ENCODE data around the gene FGR.
"Not testable (repeated sequence)": the region's sequence is repeated elsewhere in the genome, so short reads cannot be mapped to it uniquely, and the experiment has no call there.

Gene FGR

DNA sequence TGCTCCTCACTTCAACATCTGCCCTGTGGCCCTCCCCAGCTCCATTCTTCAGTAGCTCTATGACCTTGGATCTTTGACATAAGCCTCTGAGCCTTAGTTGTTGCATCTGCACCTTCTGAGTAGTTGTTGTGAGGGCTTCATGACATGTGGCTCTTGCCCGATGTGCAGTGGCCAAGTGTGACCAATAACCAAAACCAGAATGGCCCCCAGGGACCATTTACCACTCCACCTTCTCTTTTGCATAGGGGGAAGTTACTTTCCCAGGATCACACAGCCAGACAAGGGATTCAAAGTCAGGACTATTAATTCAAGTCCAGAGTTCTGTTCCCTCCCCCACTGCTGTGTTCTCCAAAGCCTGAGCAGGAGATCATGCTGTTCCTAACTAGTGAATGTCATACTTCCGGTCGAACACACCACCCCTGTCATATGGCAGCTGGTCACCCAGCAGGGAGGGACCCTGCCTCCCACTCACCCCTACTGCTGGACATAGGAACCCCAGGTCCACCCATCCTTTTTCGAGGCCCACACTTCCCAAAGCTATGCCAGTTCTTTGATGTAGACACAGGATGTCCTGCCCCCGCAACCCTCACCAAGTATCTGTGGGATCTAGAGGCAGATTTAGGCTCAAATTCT lies 4.0 kb downstream of the FGR start:
- H3K36me3 ChIP-seq (ENCODE audit: control insufficient read depth, insufficient read depth, low read length), result no peaks in the 10 kb centered on the region
- H3K9ac ChIP-seq (ENCODE audit: low read depth, low read length), result no peak overlapping the region
- no peaks in the 10 kb centered on the region for H3K9me3 ChIP-seq (ENCODE audit: control insufficient read depth, insufficient read depth, low read length)
- no peak overlapping the region for H3K4me3 ChIP-seq (ENCODE audit: low read depth, low read length)
- H3K4me1 ChIP-seq (ENCODE audit: control insufficient read depth, insufficient read depth, low read length), result peaks cover 7% of the 10 kb centered on the region
- H3K27me3 ChIP-seq (ENCODE audit: control insufficient read depth, insufficient read depth, low read length), result peaks cover 34% of the 10 kb centered on the region

DNA sequence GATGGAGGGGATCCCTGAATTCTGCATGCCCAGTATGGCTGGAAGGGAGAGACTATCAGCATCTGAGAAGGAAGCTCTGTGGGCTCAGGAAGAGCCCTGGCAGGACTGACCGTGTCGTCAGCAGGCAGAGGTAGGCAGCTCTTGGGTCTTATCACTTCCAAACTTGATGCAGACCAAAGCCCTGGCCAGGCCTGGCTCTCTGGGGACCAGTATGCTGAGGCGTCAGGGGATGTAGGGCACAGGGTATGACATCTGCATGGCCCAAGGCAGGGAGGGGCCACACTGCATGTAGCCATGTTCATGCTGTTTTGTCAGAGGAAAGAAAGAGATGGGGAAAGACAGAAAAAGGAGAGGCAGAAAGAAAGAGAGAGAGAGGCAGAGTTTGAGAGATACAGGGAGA lies 6.3 kb downstream of the FGR start:
- Histone ChIP-seq H3K27me3 (ENCODE audit: control insufficient read depth, insufficient read depth, low read length) (peaks cover 15% of the 10 kb centered on the region), H3K36me3 (ENCODE audit: control insufficient read depth, insufficient read depth, low read length) (no peaks in the 10 kb centered on the region), H3K9me3 (ENCODE audit: control insufficient read depth, insufficient read depth, low read length) (no peaks in the 10 kb centered on the region), H3K9ac (ENCODE audit: low read depth, low read length) (no peak overlapping the region), H3K4me1 (ENCODE audit: control insufficient read depth, insufficient read depth, low read length) (peaks cover 7% of the 10 kb centered on the region), H3K4me3 (ENCODE audit: low read depth, low read length) (no peak overlapping the region)

DNA sequence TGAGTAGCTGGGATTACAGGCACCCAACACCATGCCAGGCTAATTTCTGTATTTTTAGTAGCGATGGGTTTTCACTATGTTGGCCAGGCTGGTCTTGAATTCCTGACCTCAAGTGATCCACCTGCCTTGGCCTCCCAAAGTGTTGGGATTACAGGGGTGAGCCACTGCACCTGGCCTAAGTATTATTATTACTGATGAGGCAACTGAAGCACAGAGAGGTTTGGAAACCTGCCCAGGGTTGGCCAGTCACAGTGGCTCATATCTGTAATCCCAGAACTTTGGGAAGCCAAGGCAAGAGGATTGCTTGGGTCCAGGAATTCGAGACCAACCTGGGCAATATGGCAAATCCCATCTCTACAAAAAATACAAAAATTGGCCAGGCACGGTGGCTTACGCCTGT lies 7.3 kb downstream of the FGR start:
- H3K27me3 ChIP-seq (ENCODE audit: control insufficient read depth, insufficient read depth, low read length); H3K9ac ChIP-seq (ENCODE audit: low read depth, low read length); H3K4me3 ChIP-seq (ENCODE audit: low read depth, low read length); H3K36me3 ChIP-seq (ENCODE audit: control insufficient read depth, insufficient read depth, low read length); H3K9me3 ChIP-seq (ENCODE audit: control insufficient read depth, insufficient read depth, low read length): not testable (repeated sequence)
- H3K4me1 ChIP-seq (ENCODE audit: control insufficient read depth, insufficient read depth, low read length), result peaks cover 13% of the 10 kb centered on the region

DNA sequence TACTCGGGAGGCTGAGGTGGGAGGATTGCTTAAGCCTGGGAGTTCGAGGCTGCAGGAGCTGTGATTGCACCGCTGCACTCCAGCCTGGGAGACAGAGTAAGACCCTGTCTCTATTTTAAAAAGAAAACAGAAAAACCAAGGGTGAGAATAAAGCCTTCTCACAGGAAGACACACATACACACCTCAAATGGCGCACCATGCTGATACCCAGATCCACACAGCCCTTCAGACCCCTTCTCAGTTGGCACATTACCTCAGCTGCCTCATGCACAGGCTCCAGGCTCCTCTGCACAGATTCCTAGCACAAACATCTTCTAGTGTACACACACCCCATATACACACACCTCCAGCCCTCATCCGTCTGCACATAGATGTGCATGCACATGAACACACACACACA lies 7.9 kb downstream of the FGR start:
- no peak overlapping the region for H3K4me3 ChIP-seq (ENCODE audit: low read depth, low read length)
- H3K27me3 ChIP-seq (ENCODE audit: control insufficient read depth, insufficient read depth, low read length), result peaks cover 4% of the 10 kb centered on the region
- H3K9ac ChIP-seq (ENCODE audit: low read depth, low read length), result no peak overlapping the region
- no peaks in the 10 kb centered on the region for H3K9me3 ChIP-seq (ENCODE audit: control insufficient read depth, insufficient read depth, low read length)
- H3K36me3 ChIP-seq (ENCODE audit: control insufficient read depth, insufficient read depth, low read length), result no peaks in the 10 kb centered on the region
- peaks cover 13% of the 10 kb centered on the region for H3K4me1 ChIP-seq (ENCODE audit: control insufficient read depth, insufficient read depth, low read length)

DNA sequence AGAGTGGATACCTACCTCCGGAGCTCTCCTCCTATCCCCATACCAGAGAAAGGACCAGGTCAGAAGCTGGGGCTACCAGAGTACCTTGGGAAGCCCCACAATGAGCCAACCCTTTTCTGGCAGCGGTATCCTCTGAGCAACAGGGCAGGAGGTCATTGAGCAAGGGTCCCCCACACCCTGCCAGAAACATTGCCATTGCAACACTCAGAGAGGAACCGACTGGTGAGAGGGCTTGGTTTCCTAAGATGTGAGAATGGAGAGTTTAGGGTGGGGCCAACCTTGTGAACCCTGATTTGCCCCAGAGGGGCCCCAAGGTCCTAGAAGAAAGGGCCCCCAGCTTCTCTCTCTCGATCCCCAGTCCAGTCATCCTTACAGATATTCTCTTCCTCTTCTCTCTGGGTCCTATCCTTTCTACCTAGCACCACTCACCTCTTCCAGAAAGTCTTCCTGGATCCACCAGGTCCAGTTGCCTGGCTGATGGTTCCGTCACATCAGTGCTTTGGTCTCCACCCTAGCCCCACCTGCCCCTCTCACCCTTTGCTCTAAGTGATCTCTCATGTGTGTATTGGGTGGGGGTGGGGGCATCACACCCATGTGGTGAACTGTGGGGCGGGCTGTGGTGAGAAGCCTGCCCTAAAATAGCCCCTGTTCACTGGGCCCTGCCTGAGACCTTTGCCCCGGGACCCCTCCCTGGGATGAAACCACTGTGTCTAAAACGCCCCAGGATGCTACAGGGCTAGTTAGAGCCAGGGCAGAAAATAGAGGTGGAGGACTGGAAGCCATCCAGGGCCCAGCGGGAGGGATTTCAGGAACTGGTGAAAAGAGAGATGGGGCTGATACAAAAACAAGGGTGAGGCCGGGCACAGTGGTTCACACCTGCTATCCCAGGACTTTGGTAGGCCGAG lies 8.7 kb downstream of the FGR start:
- H3K9me3 ChIP-seq (ENCODE audit: control insufficient read depth, insufficient read depth, low read length), result no peaks in the 10 kb centered on the region
- no peaks in the 10 kb centered on the region for H3K36me3 ChIP-seq (ENCODE audit: control insufficient read depth, insufficient read depth, low read length)
- H3K27me3 ChIP-seq (ENCODE audit: control insufficient read depth, insufficient read depth, low read length), result peaks cover 4% of the 10 kb centered on the region
- H3K4me1 ChIP-seq (ENCODE audit: control insufficient read depth, insufficient read depth, low read length), result peaks cover 15% of the 10 kb centered on the region
- no peak overlapping the region for H3K4me3 ChIP-seq (ENCODE audit: low read depth, low read length)
- no peak overlapping the region for H3K9ac ChIP-seq (ENCODE audit: low read depth, low read length)

DNA sequence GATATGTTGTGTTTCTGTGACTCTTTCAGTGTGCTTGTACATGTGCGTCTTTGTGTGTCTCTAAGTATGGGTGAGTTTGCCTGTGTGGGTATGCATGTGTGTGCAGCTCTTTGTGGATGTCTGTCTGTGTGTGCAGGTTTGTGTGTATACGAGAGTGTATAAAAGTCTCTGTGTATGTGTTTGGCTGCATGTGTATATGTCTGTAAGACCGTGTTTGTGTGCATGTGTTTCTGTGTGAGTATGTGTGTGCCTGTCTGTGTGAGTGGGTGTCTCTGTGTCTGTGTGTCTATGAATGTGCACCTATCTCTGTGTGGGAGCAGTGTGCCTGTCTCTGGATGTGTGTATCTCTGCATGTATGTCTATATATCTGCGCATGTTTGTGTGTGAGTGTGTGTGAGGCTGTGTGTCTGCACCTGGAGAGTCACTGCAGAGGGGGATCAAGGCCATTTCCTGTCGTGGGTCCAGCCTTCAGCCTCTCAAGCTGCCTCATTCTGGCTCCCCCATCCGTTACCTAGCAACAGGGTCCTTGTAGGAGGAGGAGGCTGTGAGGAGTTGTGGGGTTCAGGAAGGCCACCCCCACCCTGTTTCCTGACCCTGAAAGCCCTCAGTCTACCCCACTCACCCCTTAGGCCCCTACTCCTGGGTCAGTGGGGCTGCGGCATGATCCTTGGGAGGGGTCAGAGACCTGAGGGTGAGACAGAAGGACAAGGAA lies 10.4 kb downstream of the FGR start:
- Histone ChIP-seq H3K9me3 (ENCODE audit: control insufficient read depth, insufficient read depth, low read length) (no peaks in the 10 kb centered on the region), H3K9ac (ENCODE audit: low read depth, low read length) (no peak overlapping the region)

DNA sequence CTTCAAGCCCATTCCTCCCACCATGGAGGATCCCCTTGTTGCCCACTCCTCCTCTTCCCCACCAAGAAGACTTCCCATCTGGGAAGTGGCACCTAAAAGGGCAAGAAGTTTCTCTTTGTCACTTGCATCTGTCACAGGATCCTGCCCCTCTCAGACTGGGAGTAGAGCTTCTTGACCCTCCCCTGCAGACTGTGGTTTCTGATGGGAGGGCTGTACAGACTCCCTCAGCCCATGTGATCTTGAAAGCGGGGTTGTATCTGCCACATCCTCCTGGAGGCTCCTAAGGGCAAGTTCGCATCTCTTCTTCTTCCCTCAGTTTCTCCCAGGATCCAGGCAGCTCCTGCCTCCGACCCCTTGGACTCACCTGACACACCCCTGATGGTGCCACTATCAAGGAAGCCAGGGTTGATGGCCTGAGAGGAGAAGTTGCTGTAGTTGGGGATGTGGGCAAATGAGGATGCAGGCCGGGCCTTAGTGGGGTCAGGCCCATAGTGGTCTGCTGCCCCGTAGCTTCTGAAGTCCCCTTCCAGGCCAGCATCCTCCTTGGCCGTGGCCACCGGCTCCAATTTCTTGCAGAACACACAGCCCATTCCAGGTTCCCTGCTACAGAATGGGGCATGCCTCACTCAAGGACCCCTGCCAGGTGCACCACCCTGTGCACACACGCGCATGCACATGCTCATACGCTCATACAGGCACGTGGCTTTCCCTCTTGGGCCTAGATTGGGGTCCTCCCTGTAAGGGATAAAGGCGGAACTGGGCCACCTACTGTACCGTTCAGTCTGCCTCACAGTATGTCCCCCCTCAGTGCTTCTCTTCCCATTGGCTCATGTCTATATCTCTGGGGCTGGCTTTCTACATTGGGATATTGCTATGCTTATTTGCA lies 11.4 kb downstream of the FGR start:
- no peaks in the 10 kb centered on the region for H3K27me3 ChIP-seq (ENCODE audit: control insufficient read depth, insufficient read depth, low read length)
- no peak overlapping the region for H3K4me3 ChIP-seq (ENCODE audit: low read depth, low read length)
- H3K9ac ChIP-seq (ENCODE audit: low read depth, low read length), result no peak overlapping the region
- H3K4me1 ChIP-seq (ENCODE audit: control insufficient read depth, insufficient read depth, low read length), result peaks cover 8% of the 10 kb centered on the region
- no peaks in the 10 kb centered on the region for H3K36me3 ChIP-seq (ENCODE audit: control insufficient read depth, insufficient read depth, low read length)
- H3K9me3 ChIP-seq (ENCODE audit: control insufficient read depth, insufficient read depth, low read length), result no peaks in the 10 kb centered on the region

More for the DNA sequence above, 10.4 kb downstream of the FGR start:
- H3K4me1 ChIP-seq (ENCODE audit: control insufficient read depth, insufficient read depth, low read length), result peaks cover 11% of the 10 kb centered on the region
- no peaks in the 10 kb centered on the region for H3K36me3 ChIP-seq (ENCODE audit: control insufficient read depth, insufficient read depth, low read length)
- H3K27me3 ChIP-seq (ENCODE audit: control insufficient read depth, insufficient read depth, low read length), result peaks cover 1% of the 10 kb centered on the region
- no peak overlapping the region for H3K4me3 ChIP-seq (ENCODE audit: low read depth, low read length)

DNA sequence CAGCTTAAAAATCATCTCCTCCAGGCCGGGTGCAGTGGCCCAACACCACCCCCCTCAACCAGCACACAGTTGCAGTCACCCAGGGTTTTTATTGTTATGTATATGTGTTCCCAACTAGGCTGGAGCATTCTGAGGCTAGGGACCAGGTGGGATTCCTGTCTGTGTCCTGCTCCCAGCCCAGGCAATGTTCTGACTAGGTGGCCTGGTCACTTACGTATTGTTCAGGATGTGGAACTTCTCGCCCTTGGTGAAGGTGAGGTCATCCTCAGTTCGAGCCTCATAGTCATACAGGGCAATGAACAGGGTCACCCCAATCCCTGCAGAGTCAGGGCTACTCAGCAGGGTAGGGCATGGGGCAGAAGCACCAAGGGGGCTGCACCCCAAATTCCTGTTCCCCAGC lies 12.2 kb downstream of the FGR start:
- H3K4me1 ChIP-seq (ENCODE audit: control insufficient read depth, insufficient read depth, low read length), result peaks cover 8% of the 10 kb centered on the region
- no peaks in the 10 kb centered on the region for H3K9me3 ChIP-seq (ENCODE audit: control insufficient read depth, insufficient read depth, low read length)
- no peaks in the 10 kb centered on the region for H3K27me3 ChIP-seq (ENCODE audit: control insufficient read depth, insufficient read depth, low read length)
- no peak overlapping the region for H3K9ac ChIP-seq (ENCODE audit: low read depth, low read length)
- H3K36me3 ChIP-seq (ENCODE audit: control insufficient read depth, insufficient read depth, low read length), result no peaks in the 10 kb centered on the region
- no peak overlapping the region for H3K4me3 ChIP-seq (ENCODE audit: low read depth, low read length)

DNA sequence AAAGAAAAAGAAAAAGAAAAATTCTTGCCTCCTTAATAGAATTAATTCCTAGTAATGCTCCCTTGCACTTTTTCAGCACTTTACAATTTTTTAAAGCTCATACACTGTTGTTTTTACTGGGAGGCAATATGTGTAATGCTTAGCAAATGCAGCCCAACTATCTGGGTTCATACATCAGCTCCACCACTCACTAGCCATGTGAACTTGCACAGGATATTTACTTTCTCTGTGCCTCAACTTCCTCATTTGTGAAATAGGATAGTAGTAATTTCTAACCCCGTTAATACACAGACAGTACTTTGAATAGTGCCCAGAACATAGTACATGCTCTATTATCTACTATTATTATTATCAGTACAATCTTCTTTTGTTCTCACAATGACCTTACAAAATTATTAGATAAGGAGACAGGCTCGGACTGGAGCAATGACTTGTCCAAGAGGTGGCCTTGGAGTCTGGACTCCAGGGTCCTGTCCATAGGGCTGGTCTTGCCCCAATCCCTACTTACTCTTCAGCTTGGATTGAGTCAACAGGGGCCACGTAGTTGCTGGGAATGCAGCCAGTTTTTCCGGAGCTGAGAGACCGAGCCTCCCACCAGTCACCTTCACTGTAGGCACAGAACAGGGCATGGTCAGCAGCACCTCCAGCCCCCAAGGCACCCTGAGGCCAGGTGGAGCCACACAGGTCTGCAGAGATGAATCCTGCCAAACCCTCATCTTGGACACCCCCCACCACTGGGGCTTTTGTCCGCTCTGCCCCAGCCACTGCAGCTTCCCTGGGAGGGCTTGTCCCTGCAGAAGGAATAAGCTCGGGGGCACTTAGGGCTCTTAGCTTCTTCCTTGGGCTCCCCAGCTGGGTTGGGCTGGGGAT lies 13.7 kb downstream of the FGR start:
- Histone ChIP-seq H3K27me3 (ENCODE audit: control insufficient read depth, insufficient read depth, low read length) (no peaks in the 10 kb centered on the region), H3K4me1 (ENCODE audit: control insufficient read depth, insufficient read depth, low read length) (peaks cover 8% of the 10 kb centered on the region), H3K4me3 (ENCODE audit: low read depth, low read length) (no peak overlapping the region), H3K9me3 (ENCODE audit: control insufficient read depth, insufficient read depth, low read length) (no peaks in the 10 kb centered on the region), H3K36me3 (ENCODE audit: control insufficient read depth, insufficient read depth, low read length) (no peaks in the 10 kb centered on the region), H3K9ac (ENCODE audit: low read depth, low read length) (no peak overlapping the region)

DNA sequence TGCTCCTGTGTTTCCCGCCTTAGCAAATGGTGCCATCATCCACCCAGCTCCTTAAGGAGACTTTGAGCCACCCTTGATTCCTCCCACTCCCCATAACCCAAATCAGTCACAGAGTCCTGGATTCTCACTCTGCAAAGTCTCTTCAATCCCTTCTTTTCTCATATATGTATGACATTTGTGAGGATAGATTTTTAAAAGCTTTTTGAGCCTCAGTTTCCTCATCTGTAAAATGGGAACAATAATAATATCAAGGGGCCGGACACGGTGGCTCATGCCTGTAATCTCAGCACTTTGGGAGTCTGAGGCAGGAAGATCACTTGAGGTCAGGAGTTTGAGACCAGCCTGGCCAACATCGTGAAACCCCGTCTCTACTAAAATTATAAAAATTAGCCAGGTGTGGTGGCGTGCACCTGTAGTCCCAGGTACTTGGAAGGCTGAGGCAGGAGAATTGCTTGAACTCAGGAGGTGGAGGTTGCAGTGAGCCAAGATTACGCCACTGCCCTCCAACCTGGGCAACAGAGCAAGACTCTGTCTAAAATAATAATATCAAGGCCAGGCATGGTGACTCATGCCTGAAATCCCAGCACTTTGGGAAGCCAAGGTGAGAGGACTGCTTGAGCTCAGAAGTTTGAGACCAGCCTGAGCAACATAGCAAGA lies 15.1 kb downstream of the FGR start:
- H3K4me3 ChIP-seq (ENCODE audit: low read depth, low read length); H3K4me1 ChIP-seq (ENCODE audit: control insufficient read depth, insufficient read depth, low read length); H3K27me3 ChIP-seq (ENCODE audit: control insufficient read depth, insufficient read depth, low read length); H3K9me3 ChIP-seq (ENCODE audit: control insufficient read depth, insufficient read depth, low read length); H3K9ac ChIP-seq (ENCODE audit: low read depth, low read length); H3K36me3 ChIP-seq (ENCODE audit: control insufficient read depth, insufficient read depth, low read length): not testable (repeated sequence)

Data from iPS-15b (cell line).